ENCODE data around the gene TIGD2.
A peak's percentile ranks its signal among the peaks of the same experiment; 100 is the strongest.
"Not testable (repeated sequence)": the region's sequence is repeated elsewhere in the genome, so short reads cannot be mapped to it uniquely, and the experiment has no call there.

Gene TIGD2

GRCh38 chr4:89119836-89120235 is 8.5 kb downstream of the TIGD2 start:
- DNase-seq (ENCODE audit: low read depth): no peak

GRCh38 chr4:89121387-89122068 is 10.2 kb downstream of the TIGD2 start:
- no peak for DNase-seq (ENCODE audit: low read depth)

- no peak for DNase-seq (ENCODE audit: low read depth)
Observed at GRCh38 chr4:89123451-89123851, 12.1 kb downstream of the TIGD2 start.

GRCh38 chr4:89125901-89126782 is 14.8 kb downstream of the TIGD2 start:
- no peak for DNase-seq (ENCODE audit: low read depth)

GRCh38 chr4:89129080-89129640 is 17.8 kb downstream of the TIGD2 start:
- DNase-seq (ENCODE audit: low read depth): no peak

- peak; percentile 59 for DNase-seq (ENCODE audit: low read depth)
Observed at GRCh38 chr4:89134775-89135319, 23.5 kb downstream of the TIGD2 start.

- no peak for DNase-seq (ENCODE audit: low read depth)
Observed at GRCh38 chr4:89136525-89136924, 25.2 kb downstream of the TIGD2 start.

- no peak for DNase-seq (ENCODE audit: low read depth)
Observed at GRCh38 chr4:89137231-89137630, 25.9 kb downstream of the TIGD2 start.

- DNase-seq (ENCODE audit: low read depth): no peak
Observed at GRCh38 chr4:89137695-89138094, 26.4 kb downstream of the TIGD2 start.

- DNase-seq (ENCODE audit: low read depth): no peak
Observed at GRCh38 chr4:89140168-89140759, 28.9 kb downstream of the TIGD2 start.

- DNase-seq (ENCODE audit: low read depth): no peak
Observed at GRCh38 chr4:89142691-89143669, 31.6 kb downstream of the TIGD2 start.

GRCh38 chr4:89144652-89145051 is 33.3 kb downstream of the TIGD2 start:
- not testable (repeated sequence) for DNase-seq (ENCODE audit: low read depth)

- no peak for DNase-seq (ENCODE audit: low read depth)
Observed at GRCh38 chr4:89146196-89146595, 34.9 kb downstream of the TIGD2 start.

- DNase-seq (ENCODE audit: low read depth): no peak
Observed at GRCh38 chr4:89152972-89153371, 41.6 kb downstream of the TIGD2 start.

- no peak for DNase-seq (ENCODE audit: low read depth)
Observed at GRCh38 chr4:89156174-89156914, 45.0 kb downstream of the TIGD2 start.

- no peak for DNase-seq (ENCODE audit: low read depth)
Observed at GRCh38 chr4:89157488-89158024, 46.2 kb downstream of the TIGD2 start.

GRCh38 chr4:89158884-89159503 is 47.7 kb downstream of the TIGD2 start:
- no peak for DNase-seq (ENCODE audit: low read depth)

- no peak for DNase-seq (ENCODE audit: low read depth)
Observed at GRCh38 chr4:89160806-89161205, 49.5 kb downstream of the TIGD2 start.

- peak; percentile 4 for DNase-seq (ENCODE audit: low read depth)
Observed at GRCh38 chr4:89161841-89162240, 50.5 kb downstream of the TIGD2 start.

GRCh38 chr4:89162496-89162895 is 51.2 kb downstream of the TIGD2 start:
- DNase-seq (ENCODE audit: low read depth): no peak
